NB4 (cell line): Measurements from ENCODE around the gene NRAP.

ENCODE experiments used
- POLR2A ChIP-seq: IDR thresholded peaks from 2 replicates; pipeline ENCODE4 v1.6.1; 2011; ENCODE audit warnings: mild to moderate bottlenecking; ENCODE audit not compliant: insufficient read length; ENCODE audit errors: extremely low read depth
- TF ChIP-seq, protein P1 (sequence below): IDR thresholded peaks from one replicate; pipeline ENCODE4 v1.5.1; 2012; ENCODE audit warnings: low read depth, low read length
- TF ChIP-seq, protein P2 (sequence below): IDR thresholded peaks from 2 replicates; pipeline ENCODE4 v1.6.1; 2011; ENCODE audit warnings: low read depth, low read length

DNA sequence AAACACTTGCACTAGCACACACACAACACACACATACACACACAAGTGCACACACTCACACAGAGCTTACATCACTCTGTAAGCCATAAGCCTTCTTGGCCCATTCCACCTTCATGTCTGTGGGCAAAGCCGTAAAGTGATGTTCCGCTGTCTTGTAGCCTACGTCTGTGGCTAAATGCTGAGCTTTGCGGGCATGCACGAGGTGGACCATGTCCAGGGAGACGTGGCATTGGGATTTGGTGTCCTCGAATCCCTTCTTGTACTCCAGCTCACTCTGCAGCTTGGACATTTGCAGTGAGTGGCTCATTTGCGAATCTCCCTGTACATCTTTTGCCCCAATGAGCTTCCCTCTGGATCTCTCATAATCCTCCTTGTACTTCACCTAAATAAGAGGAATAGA lies 42.0 kb downstream of the NRAP start:
- TF ChIP-seq POLR2A = no peak
- TF ChIP-seq, protein P1, sequence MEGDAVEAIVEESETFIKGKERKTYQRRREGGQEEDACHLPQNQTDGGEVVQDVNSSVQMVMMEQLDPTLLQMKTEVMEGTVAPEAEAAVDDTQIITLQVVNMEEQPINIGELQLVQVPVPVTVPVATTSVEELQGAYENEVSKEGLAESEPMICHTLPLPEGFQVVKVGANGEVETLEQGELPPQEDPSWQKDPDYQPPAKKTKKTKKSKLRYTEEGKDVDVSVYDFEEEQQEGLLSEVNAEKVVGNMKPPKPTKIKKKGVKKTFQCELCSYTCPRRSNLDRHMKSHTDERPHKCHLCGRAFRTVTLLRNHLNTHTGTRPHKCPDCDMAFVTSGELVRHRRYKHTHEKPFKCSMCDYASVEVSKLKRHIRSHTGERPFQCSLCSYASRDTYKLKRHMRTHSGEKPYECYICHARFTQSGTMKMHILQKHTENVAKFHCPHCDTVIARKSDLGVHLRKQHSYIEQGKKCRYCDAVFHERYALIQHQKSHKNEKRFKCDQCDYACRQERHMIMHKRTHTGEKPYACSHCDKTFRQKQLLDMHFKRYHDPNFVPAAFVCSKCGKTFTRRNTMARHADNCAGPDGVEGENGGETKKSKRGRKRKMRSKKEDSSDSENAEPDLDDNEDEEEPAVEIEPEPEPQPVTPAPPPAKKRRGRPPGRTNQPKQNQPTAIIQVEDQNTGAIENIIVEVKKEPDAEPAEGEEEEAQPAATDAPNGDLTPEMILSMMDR = no peak
- TF ChIP-seq, protein P2, sequence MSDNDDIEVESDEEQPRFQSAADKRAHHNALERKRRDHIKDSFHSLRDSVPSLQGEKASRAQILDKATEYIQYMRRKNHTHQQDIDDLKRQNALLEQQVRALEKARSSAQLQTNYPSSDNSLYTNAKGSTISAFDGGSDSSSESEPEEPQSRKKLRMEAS = no peak
